NCI-H82 treated with DMSO at 0.1 percent for 48 hours (cell line): Measurements from ENCODE around the gene GJB5.

Source experiments
- DNase-seq: peaks from one replicate; lab custom pipeline; 2025; ENCODE audit not compliant: unreplicated experiment; lab: John Stamatoyannopoulos, UW

Gene GJB5

GRCh38 chr1:34794001-34794789, 39.3 kb downstream of the GJB5 start:
- no peak for DNase-seq

DNA sequence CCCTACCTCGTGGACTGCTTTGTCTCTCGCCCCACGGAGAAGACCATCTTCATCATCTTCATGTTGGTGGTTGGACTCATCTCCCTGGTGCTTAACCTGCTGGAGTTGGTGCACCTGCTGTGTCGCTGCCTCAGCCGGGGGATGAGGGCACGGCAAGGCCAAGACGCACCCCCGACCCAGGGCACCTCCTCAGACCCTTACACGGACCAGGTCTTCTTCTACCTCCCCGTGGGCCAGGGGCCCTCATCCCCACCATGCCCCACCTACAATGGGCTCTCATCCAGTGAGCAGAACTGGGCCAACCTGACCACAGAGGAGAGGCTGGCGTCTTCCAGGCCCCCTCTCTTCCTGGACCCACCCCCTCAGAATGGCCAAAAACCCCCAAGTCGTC, 39.9 kb downstream of the GJB5 start:
- DNase-seq: no peak

- no peak for DNase-seq
These were observed 41.1 kb downstream of the GJB5 start for GRCh38 chr1:34795916-34796315.

DNA sequence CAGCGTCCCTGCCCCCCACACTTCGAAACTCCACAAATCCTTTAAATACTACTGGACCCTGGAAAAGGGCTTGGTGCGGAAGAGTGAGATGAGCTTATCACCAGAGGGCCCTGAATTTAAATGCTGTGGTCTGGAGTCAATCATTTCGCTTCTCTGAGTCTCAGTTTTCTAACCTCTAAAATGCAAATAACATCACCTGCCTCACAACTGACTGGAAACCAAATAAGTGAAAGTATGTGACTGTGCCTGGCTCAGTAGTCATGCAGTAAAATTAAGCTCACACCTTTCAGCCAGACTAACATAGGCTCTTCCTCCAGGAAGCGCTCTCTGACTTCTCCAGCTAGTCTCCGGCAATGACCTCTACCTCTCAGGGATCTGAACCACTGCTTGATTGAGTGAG, 42.1 kb downstream of the GJB5 start:
- DNase-seq: no peak

DNA sequence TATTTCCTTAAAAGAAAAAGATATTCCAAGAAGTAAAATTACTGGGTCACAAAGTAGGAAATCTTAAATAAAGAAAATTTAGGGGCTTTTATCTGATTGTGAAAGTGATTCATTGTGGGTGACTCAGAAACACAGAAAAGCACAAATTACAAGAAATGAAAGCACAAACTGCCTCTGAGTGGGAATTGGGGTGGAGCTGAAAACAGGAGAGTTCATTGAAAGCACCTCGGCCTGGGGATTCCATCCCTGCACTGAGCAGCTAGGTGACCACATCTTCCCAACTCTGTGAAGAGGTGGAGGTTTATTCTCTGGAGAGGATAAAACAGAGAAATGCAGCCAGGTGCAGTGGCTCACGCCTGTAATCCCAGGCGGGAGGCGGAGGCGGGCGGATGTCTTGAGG, 45.4 kb downstream of the GJB5 start:
- DNase-seq: no peak

DNA sequence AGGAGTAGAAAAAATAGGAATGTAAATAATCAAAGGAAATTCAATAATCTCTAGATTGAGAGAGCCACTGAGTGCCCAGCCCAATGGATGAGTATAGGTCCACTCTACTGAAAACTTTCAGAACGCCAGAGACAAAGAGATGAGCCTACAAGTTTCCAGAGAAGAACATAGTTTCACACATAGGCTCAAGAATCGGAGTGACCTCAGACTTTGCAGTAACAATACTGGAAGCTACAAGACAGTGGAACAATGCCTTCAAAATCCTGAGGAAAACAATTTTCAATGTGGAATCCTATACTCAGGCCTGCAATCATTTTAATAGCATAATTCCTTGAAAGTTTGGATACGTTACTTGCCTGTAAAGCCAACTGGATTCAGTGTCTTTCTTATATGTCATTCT, 48.9 kb downstream of the GJB5 start:
- no peak for DNase-seq

- DNase-seq: no peak
These were observed 51.5 kb downstream of the GJB5 start for GRCh38 chr1:34806396-34806795.
